ENCODE measurements around the gene MCRIP2.

- TF ChIP-seq CTCF (IDR thresholded peaks at IDR 0.05; ENCODE audit: insufficient read depth, low read length) (no peak), POLR2AphosphoS5 (IDR thresholded peaks at IDR 0.05; ENCODE audit: low read depth) (no peak), REST (IDR thresholded peaks at IDR 0.05; ENCODE audit: insufficient replicate concordance, low read depth) (no peak)
These were observed 18.5 kb downstream of the MCRIP2 start for GRCh38 chr16:660132-660458.

Data from HL-60 (cell line).